ENCODE results near the gene CALCOCO2. TPM values are rescaled to one million over a fixed set of nuclear protein-coding genes. Genes with fewer than 3 reads are reported as not detected.

The CALCOCO2 gene
- total RNA-seq, 1 experiment from 2014 or later: 23.1 TPM

GRCh38 chr17:48868916-48869500 lies 38.2 kb downstream of the CALCOCO2 start:
- H3K27me3 ChIP-seq (ENCODE audit: insufficient read depth, low read length): no peaks in the 10 kb centered on the region
- H3K14ac ChIP-seq (ENCODE audit: insufficient read depth, low read length): no peak overlapping the region
- H3K9me3 Mint-ChIP-seq: no peaks in the 10 kb centered on the region
- H3K4ac ChIP-seq (ENCODE audit: low read depth, low read length): no peak overlapping the region
- H4K8ac ChIP-seq (replicated peaks; ENCODE audit: insufficient read length, low read depth, low read length): no peak overlapping the region
- no peak overlapping the region for H4K5ac ChIP-seq (ENCODE audit: insufficient read length, low read depth, low read length)
- no peak overlapping the region for H3K9ac ChIP-seq (ENCODE audit: extremely low read depth, insufficient read length, low read length)
- H2BK120ac ChIP-seq (ENCODE audit: low read depth, low read length, poor library complexity, severe bottlenecking): no peak overlapping the region
- WGBS (ENCODE audit: extremely low coverage, insufficient read length, low lambda C conversion rate): no CpG with 5 or more reads among the region's 3 CpGs
- no peak overlapping the region for H3K56ac ChIP-seq (ENCODE audit: insufficient read length, low read depth, low read length)
- no peak overlapping the region for H2BK5ac ChIP-seq (ENCODE audit: insufficient read length, low read length)
- no peaks in the 10 kb centered on the region for H3K79me1 ChIP-seq (ENCODE audit: insufficient read depth, low read depth, low read length, poor library complexity, severe bottlenecking)
- H2BK20ac ChIP-seq (ENCODE audit: low read depth, low read length, poor library complexity, severe bottlenecking): no peak overlapping the region
- H2BK12ac ChIP-seq (ENCODE audit: insufficient read length, low read depth, low read length): no peak overlapping the region
- no peaks in the 10 kb centered on the region; a peak in 1 of 7 replicates for H3K36me3 Mint-ChIP-seq (ENCODE audit: insufficient read depth in 1 of 3, low read depth in 3 of 3)
- H3K27ac Mint-ChIP-seq: no peak overlapping the region
- H3K27me3 Mint-ChIP-seq (ENCODE audit: low read depth): peaks cover 12% of the 10 kb centered on the region
- H3K27ac ChIP-seq (ENCODE audit: insufficient read length, low read depth, low read length): no peak overlapping the region
- no peak overlapping the region for H3K4me2 ChIP-seq (ENCODE audit: insufficient read depth, insufficient read length, low read length)
- H2AFZ ChIP-seq (ENCODE audit: low read length): no peak overlapping the region
- H4K91ac ChIP-seq (ENCODE audit: insufficient read length, low read depth, low read length): no peak overlapping the region
- no peak overlapping the region for H3K18ac ChIP-seq (ENCODE audit: insufficient read length, low read depth, low read length)
- H3K23ac ChIP-seq (ENCODE audit: insufficient read length, low read depth, low read length): no peak overlapping the region
- no peaks in the 10 kb centered on the region; the same call in 1 of the 2 replicates for H3K4me1 ChIP-seq (ENCODE audit: insufficient read depth, low read length)
- no peaks in the 10 kb centered on the region for H3K23me2 ChIP-seq (ENCODE audit: insufficient read length, low read depth, low read length, poor library complexity, severe bottlenecking)
- H3K79me2 ChIP-seq (ENCODE audit: insufficient read depth, low read length): no peaks in the 10 kb centered on the region
- no peak overlapping the region for H2AK5ac ChIP-seq (ENCODE audit: insufficient read length, low read length)
- no peaks in the 10 kb centered on the region for H3K9me3 ChIP-seq (ENCODE audit: control insufficient read depth, low read depth, low read length)
- peaks cover 9 to 10% of the 10 kb centered on the region in 2 experiments for H3K4me1 Mint-ChIP-seq
- H3K4me3 Mint-ChIP-seq: no peak overlapping the region
- no peak for DNase-seq
- H4K20me1 ChIP-seq (ENCODE audit: control insufficient read depth, insufficient read depth, insufficient read length): no peaks in the 10 kb centered on the region
- no peak overlapping the region for H2BK15ac ChIP-seq (ENCODE audit: low read depth, low read length)
- no peak overlapping the region for H3T11ph ChIP-seq (ENCODE audit: low read length)
- TF ChIP-seq CTCF (conservative IDR thresholded peaks at IDR 0.05): no peak
